SKM-1 (cell line): ENCODE measurements around the gene E2F4.

Experiments
- DNase-seq: peaks from one replicate; lab custom pipeline; 2025; ENCODE audit not compliant: unreplicated experiment; lab: John Stamatoyannopoulos, UW

E2F4 gene

DNA sequence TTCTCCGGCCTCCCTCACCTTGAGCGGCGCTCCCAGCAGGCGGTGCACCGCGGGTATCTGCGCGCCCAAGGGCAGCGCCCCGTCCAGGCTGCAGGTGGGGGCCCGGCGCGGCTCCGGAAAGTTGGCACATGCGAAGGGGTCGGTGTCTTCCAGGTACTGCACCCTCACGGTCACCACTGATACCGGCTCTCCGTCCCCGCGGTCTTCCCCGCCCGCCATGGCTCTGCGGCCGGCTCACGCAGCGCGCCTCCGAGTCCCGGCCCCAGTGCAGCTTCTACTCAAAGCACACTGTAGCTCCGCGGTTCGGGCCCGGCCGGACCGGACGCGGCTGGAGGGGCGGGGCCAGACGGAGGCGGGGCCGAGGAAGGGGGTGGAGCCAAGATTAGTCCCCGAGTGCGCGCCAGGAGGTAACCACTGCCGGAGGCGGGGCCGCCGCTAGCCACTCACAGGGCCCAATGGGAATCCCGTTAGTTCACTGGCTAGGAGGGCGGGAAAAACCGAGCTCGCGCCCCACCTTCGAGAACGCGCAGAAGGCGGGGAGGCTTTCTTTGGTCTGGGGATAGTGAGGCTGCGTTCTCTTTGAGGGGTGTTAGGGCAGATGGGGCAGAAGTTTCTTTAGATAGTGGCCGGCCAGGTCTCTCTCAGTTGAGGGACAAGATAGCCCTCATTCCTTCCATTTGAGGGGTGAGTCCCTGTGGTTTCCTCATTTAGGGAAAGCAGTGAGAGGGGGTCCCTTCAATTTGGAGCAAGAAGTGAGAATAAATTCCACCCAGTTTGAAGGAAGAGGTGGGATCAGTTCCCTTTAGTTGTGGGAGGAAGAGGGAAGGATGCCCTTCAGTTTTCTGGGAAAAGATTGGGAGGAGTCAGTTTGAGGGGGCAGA is 55.5 kb downstream of the E2F4 start, which contains the start of gene FHOD1:
Gene FHOD1, minus strand, starts transcription at position 290 of the 881 bp plus-strand sequence. Its CDS starts 71 bp downstream, at position 219.
- DNase-seq: peak; percentile 85

GRCh38 chr16:67248073-67248400 is 56.1 kb downstream of the E2F4 start:
- no peak for DNase-seq
